Lower leg skin (tissue), 4 donors: ENCODE results near the gene TAX1BP1. TPM values are rescaled to one million over a fixed set of nuclear protein-coding genes. Genes with fewer than 3 reads are reported as not detected.

Source experiments
- DNase-seq, 2 donors: peaks; one replicate each; pipeline ENCODE4 v3.0.0-alpha.2; 2019; ENCODE audit warnings: low spot score in 2 of 2
- H3K4me3 ChIP-seq: fragments of 200-600 bp; sonication (generic); 2 replicates; pipeline ENCODE4 v1.5.1; 2017; ENCODE audit warnings: mild to moderate bottlenecking, low read depth; ENCODE audit not compliant: poor library complexity, severe bottlenecking
- POLR2A ChIP-seq, 2 donors: fragments of 450-650 bp; IDR thresholded peaks; one replicate each; pipeline ENCODE4 v1.6.1; 2016 to 2017; ENCODE audit warnings: antibody characterized with exemption in 2 of 2, mild to moderate bottlenecking in 1 of 2, moderate library complexity in 1 of 2
- WGBS, 2 donors: methylation state at CpG; one replicate each; pipeline ENCODE4 v1.1.5; 2018; 5-methylcytosine and 5-hydroxymethylcytosine counted together
- intact Hi-C: fragments of 100-400 bp; cut with DNase I; formaldehyde crosslinking; loops from one replicate; pipeline ENCODE4 v1.15.0; 2023; ENCODE audit warnings: low total_unique reads
- total RNA-seq, 4 donors: library from RNA; depleted of rRNA; stranded (reverse); fragments of >200 nt; gene quantifications; one replicate each; pipeline ENCODE4 v1.1.0, GENCODE V29; 2016
- TF ChIP-seq, protein P1 (sequence below), 3 donors: fragments of 450-650 bp; IDR thresholded peaks; one replicate each; pipeline ENCODE4 v1.5.1; 2016; ENCODE audit warnings: antibody characterized with exemption in 3 of 3, mild to moderate bottlenecking in 3 of 3, moderate library complexity in 2 of 3

TAX1BP1 gene
- total RNA-seq, 4 donors from 2014 or later: 81.4 to 98.8 (median 85.8) TPM

DNA sequence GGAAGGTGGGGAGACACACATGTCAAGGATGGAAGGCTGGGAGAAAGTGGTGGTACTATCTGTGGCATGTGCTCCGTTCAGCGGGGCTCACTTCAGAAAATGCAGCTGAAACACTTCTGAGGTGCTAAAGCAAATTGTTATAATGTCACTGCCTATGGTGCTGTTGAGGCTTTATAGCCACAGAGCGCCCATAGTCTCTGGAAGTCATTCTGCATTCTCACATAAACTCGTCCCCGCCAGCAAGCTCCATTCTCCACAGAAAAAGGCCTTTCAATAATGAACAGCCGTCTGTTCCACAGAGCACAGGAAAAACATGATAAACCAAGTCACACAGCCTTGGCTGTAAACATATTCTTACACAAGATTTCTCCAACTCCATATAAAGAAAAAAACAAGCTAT lies 131.9 kb downstream of the TAX1BP1 start:
- 82% methylated on average over 6 of the region's 6 CpGs for WGBS, 2 donors
- TF ChIP-seq, protein P1, sequence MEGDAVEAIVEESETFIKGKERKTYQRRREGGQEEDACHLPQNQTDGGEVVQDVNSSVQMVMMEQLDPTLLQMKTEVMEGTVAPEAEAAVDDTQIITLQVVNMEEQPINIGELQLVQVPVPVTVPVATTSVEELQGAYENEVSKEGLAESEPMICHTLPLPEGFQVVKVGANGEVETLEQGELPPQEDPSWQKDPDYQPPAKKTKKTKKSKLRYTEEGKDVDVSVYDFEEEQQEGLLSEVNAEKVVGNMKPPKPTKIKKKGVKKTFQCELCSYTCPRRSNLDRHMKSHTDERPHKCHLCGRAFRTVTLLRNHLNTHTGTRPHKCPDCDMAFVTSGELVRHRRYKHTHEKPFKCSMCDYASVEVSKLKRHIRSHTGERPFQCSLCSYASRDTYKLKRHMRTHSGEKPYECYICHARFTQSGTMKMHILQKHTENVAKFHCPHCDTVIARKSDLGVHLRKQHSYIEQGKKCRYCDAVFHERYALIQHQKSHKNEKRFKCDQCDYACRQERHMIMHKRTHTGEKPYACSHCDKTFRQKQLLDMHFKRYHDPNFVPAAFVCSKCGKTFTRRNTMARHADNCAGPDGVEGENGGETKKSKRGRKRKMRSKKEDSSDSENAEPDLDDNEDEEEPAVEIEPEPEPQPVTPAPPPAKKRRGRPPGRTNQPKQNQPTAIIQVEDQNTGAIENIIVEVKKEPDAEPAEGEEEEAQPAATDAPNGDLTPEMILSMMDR (IDR thresholded peaks at IDR 0.05): no peak
- TF ChIP-seq POLR2A (IDR thresholded peaks at IDR 0.05): no peak
- intact Hi-C loops: no loop called here
- no peak for DNase-seq
- no peak overlapping the region for H3K4me3 ChIP-seq

DNA sequence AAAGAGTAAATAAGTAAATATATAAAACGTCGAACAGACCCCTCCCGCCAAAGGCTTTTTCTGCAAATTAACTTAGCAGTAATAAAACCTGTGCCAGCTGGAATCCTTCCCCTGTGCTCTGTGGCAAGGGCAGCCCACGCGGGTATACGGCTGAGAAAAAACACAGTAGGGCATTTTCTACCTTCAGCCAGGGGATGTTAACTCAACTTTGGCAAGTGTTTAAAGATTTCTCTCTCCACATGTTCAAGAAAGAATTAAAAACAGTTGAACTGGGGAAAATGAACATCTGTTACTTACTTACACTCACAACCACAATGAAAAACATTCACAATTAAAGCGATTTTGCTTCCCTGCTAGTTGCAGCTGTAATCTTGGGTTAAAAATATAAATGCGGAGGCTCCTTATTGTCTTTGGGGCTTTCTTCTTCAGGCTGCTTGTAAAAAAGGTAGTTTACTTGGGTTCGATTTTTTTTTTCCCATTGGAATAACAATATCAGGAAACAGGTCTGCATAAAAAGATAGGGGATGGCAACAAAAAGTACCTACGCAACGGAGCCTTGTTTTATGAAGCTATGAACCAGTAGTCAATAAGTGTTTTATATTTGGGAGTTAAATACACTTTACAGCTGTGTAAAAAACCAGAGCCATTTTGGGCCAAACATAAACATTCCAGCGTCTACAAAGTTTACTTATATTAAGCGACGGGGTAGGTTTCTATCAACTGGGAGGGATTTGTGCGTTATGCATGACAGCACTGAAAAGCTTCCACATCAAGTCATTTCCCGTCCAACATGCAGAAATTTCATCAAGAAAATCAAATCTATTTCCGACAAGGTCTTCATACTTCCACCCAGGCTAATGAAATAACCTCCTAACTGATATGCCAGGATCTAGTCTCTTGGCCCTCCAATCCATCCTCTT lies 132.7 kb downstream of the TAX1BP1 start:
- intact Hi-C loops: no loop called here
- WGBS, 2 donors: 56 to 57% methylated on average over 17 of the region's 17 CpGs
- no peak for DNase-seq
- H3K4me3 ChIP-seq: no peak overlapping the region
- no peak for TF ChIP-seq POLR2A (IDR thresholded peaks at IDR 0.05)
- TF ChIP-seq, protein P1 (IDR thresholded peaks at IDR 0.05): no peak

DNA sequence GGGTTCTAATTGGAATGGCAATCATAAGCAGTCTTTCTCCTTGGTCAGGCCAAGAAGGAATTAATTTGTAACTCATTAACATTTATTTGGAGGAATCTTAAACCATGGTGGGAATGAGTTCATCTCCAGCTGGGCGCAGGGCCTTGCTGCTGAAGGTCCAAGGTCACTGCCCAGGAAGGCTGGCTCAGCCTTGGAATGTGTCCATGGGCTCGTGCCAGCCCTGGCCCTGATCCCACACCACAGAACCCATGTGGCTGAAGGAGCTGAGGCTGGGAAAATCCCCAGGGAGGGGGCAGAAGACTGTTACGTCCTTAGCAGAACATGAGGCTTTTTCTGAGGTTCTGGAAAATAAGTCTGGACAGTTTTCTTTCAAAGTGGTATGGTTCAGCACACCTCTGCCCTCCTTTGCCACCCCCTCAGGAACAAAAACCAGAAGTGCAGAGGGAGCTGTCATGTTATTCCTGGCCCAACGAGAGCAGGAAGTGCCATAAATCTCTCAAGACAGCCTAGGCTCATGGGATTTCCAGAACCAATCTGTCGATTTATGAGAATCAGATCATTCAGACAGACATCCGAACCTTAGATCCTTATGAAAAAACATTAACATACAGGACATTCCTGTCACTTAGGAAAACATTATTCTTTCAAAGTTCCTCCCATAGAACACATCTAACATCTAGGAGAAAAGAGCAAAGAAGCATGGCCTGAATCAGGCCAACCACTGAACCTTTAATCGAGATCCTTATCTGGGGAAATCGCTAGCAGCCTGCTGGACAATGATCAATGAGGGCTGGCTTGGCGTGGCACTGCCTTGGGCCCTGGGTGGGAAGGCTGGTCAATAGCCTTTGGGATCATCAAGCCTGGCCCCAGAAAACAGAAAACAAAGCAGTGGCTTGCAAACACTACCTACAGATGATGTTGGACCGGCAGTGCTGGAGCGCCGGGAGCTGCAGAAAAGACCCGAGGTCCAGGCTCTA lies 134.3 kb downstream of the TAX1BP1 start:
- 63 to 66% methylated on average over 13 of the region's 13 CpGs for WGBS, 2 donors
- peak in 1 of 2 donors; percentile 32 for DNase-seq
- TF ChIP-seq, protein P1 (IDR thresholded peaks at IDR 0.05): no peak
- no peak for TF ChIP-seq POLR2A (IDR thresholded peaks at IDR 0.05)
- intact Hi-C loops: no loop called here
- no peak overlapping the region for H3K4me3 ChIP-seq

DNA sequence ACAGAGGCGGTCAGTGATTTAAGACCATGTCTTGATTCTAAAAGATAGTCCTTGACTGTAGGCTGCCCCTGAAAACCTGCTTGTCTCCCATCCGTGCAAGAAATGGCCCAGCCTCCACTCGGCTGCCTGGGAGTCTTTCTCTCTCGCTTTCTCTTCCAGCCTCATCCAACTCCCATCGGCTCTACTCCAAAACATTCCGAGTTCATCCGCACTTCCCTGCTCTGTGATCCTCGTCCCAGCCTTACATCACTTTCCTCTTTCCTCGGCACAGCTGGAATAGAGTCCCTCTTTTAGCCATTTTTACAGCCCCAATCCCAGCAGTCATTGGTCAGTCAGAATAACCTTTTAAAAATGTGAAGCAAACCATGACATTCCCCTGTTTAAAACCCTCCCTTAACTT lies 135.1 kb downstream of the TAX1BP1 start:
- intact Hi-C loops: no loop called here
- no peak for DNase-seq
- no peak overlapping the region for H3K4me3 ChIP-seq
- 71 to 85% methylated on average over 9 of the region's 9 CpGs for WGBS, 2 donors
- TF ChIP-seq, protein P1 (IDR thresholded peaks at IDR 0.05): no peak
- no peak for TF ChIP-seq POLR2A (IDR thresholded peaks at IDR 0.05)

DNA sequence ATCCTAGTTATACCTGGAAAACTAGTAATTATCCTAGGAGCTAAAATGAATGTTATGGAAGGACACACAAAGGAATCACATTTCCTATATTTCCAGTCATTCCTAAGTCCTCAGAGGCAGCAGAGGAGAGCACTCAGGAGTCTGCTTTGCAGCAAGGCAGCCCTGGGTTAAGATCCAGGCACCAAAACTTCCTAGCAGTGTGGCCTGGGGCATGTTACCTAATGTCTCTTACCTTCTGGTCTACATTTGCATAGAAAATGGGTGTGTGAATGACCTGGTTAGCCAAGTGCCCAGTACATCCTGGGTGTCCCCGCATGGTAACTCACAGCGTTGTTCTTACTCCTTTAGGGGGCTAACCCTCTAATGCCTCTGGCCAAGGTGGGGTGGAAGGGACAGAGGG lies 135.9 kb downstream of the TAX1BP1 start:
- intact Hi-C loops: no loop called here
- TF ChIP-seq POLR2A (IDR thresholded peaks at IDR 0.05): no peak
- TF ChIP-seq, protein P1 (IDR thresholded peaks at IDR 0.05): no peak
- WGBS, 2 donors: 96 to 98% methylated on average over 2 of the region's 2 CpGs
- DNase-seq: no peak
- no peak overlapping the region for H3K4me3 ChIP-seq
